ENCODE data around the gene MCTP1. TPM values are rescaled to one million over a fixed set of nuclear protein-coding genes. Genes with fewer than 3 reads are reported as not detected.

Gene MCTP1
- polyA plus RNA-seq, 1 donor (not counting 4 experiments of a cell fraction or from before 2014, with no cell fraction given): 4.9 TPM

DNA sequence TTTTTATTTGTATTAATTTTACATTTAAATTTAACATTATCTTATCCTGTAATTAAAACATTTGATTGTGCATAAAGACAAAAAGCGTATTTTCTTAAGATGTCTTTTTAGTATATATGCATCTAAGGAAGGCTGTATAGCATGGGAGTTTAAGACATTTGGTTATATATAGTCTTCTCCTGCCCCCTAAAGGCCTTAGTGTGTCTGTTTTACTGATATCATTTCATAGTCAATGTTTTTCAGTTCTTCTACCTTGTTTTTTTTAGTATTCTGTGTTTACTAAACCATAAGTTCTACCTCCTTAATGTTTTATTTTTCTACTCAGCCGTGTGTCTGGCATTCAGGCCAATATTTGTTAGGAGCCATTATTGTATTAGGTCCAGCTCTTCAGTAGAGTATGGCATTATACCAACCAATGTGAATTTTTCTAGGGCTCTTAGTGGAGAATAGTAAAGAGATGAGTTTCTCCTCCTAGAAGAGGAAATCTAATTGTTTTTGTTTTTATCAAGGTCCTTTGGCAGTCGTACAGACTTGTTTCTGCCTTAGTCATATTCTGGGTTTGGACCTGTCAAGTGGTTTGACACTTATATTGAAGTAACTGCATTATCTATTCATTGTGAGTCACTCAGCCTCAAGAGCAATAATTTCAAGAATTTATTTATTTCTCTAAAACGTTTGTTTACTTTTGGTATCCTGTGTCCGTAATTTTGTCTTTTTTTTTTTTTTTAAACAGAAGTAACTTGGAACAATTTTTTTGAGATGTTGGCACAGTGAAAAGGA is 591.7 kb downstream of the MCTP1 start:
- Histone ChIP-seq H3K27ac (ENCODE audit: control insufficient read depth, insufficient read depth, low read length) (peak overlapping the region; percentile 32), H3K9me3 (ENCODE audit: control insufficient read depth, low read depth, low read length) (no peaks in the 10 kb centered on the region), H3K4me2 (ENCODE audit: control insufficient read depth, extremely low read depth, insufficient read depth, low read depth, low read length) (peak overlapping the region; percentile 62), H4K20me1 (ENCODE audit: control insufficient read depth, extremely low read depth, insufficient read depth, low read length) (no peaks in the 10 kb centered on the region), H3K9ac (ENCODE audit: control insufficient read depth, extremely low read depth, insufficient read depth, low read length) (no peak overlapping the region), H2AFZ (ENCODE audit: control insufficient read depth, low read length) (no peak overlapping the region), H3K9me1 (ENCODE audit: control insufficient read depth, extremely low read depth, insufficient read depth, low read length) (no peaks in the 10 kb centered on the region), H3K79me2 (ENCODE audit: control insufficient read depth, insufficient read depth, low read length) (no peaks in the 10 kb centered on the region), H3K4me1 (ENCODE audit: control insufficient read depth, extremely low read depth, insufficient read depth, low read length) (peaks cover 12% of the 10 kb centered on the region), H3K27me3 (ENCODE audit: control insufficient read depth, extremely low read depth, insufficient read depth, low read length) (no peaks in the 10 kb centered on the region), H3K4me3 (ENCODE audit: control insufficient read depth in 2 of 3, extremely low read depth in 1 of 3, insufficient read depth in 2 of 3, low read depth in 1 of 3, low read length in 3 of 3) (peak overlapping the region in 1 of 3 experiments; percentile 22), H3K36me3 (ENCODE audit: control insufficient read depth in 2 of 2, extremely low read depth in 1 of 2, insufficient read depth in 2 of 2, low read length in 2 of 2) (peaks cover 0 to 3% of the 10 kb centered on the region in 2 experiments)
- TF ChIP-seq EZH2 (IDR thresholded peaks at IDR 0.05; ENCODE audit: low read length): no peak
- TF ChIP-seq, protein P1, sequence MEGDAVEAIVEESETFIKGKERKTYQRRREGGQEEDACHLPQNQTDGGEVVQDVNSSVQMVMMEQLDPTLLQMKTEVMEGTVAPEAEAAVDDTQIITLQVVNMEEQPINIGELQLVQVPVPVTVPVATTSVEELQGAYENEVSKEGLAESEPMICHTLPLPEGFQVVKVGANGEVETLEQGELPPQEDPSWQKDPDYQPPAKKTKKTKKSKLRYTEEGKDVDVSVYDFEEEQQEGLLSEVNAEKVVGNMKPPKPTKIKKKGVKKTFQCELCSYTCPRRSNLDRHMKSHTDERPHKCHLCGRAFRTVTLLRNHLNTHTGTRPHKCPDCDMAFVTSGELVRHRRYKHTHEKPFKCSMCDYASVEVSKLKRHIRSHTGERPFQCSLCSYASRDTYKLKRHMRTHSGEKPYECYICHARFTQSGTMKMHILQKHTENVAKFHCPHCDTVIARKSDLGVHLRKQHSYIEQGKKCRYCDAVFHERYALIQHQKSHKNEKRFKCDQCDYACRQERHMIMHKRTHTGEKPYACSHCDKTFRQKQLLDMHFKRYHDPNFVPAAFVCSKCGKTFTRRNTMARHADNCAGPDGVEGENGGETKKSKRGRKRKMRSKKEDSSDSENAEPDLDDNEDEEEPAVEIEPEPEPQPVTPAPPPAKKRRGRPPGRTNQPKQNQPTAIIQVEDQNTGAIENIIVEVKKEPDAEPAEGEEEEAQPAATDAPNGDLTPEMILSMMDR (optimal IDR thresholded peaks at IDR 0.05 in 1 of 3, IDR thresholded peaks at IDR 0.05 in 1 of 3, conservative IDR thresholded peaks at IDR 0.05 in 1 of 3; ENCODE audit: extremely low read depth in 1 of 3, insufficient read depth in 2 of 3, low read length in 3 of 3): peak in 1 of 3 experiments; percentile 29
- dilution Hi-C loops (cut with MboI; ENCODE audit: extremely low pct_ligation_motif_present, low sequenced_read_pairs): no loop called here
- DNase-seq (ENCODE audit: low read depth, low spot score) (peak; percentile 70), FAIRE-seq (peak; percentile 82)

DNA sequence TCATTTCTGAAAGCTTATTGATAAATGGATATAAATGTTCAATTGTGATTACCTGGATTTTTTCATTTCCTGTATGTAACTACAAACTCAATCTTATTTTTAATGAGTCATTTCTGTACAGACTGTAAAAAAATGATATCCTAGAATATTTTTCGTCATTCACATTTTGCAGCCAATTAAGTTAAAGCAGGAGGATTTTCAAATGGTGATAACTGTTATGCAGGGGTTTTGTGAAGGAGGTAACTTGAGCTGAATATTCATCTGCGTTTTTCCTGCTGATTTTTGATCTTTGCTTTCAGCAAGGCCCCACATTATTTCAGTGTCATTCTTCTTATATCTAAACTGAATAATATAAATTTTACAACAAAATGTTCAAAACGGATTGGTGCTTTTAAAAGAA is 592.3 kb downstream of the MCTP1 start:
- FAIRE-seq: no peak
- Histone ChIP-seq H3K4me3 (ENCODE audit: control insufficient read depth in 2 of 3, extremely low read depth in 1 of 3, insufficient read depth in 2 of 3, low read depth in 1 of 3, low read length in 3 of 3) (no peak overlapping the region), H3K79me2 (ENCODE audit: control insufficient read depth, insufficient read depth, low read length) (no peaks in the 10 kb centered on the region), H3K4me2 (ENCODE audit: control insufficient read depth, extremely low read depth, insufficient read depth, low read depth, low read length) (no peak overlapping the region), H3K27ac (ENCODE audit: control insufficient read depth, insufficient read depth, low read length) (no peak overlapping the region), H2AFZ (ENCODE audit: control insufficient read depth, low read length) (no peak overlapping the region), H3K9me3 (ENCODE audit: control insufficient read depth, low read depth, low read length) (no peaks in the 10 kb centered on the region), H3K4me1 (ENCODE audit: control insufficient read depth, extremely low read depth, insufficient read depth, low read length) (peaks cover 12% of the 10 kb centered on the region), H3K36me3 (ENCODE audit: control insufficient read depth in 2 of 2, extremely low read depth in 1 of 2, insufficient read depth in 2 of 2, low read length in 2 of 2) (peaks cover 0 to 3% of the 10 kb centered on the region in 2 experiments), H3K9ac (ENCODE audit: control insufficient read depth, extremely low read depth, insufficient read depth, low read length) (no peak overlapping the region), H3K9me1 (ENCODE audit: control insufficient read depth, extremely low read depth, insufficient read depth, low read length) (no peaks in the 10 kb centered on the region), H4K20me1 (ENCODE audit: control insufficient read depth, extremely low read depth, insufficient read depth, low read length) (no peaks in the 10 kb centered on the region), H3K27me3 (ENCODE audit: control insufficient read depth, extremely low read depth, insufficient read depth, low read length) (no peaks in the 10 kb centered on the region)
- DNase-seq (ENCODE audit: low read depth, low spot score): no peak
- dilution Hi-C loops (cut with MboI; ENCODE audit: extremely low pct_ligation_motif_present, low sequenced_read_pairs): no loop called here
- no peak for TF ChIP-seq EZH2 (IDR thresholded peaks at IDR 0.05; ENCODE audit: low read length)
- TF ChIP-seq, protein P1 (optimal IDR thresholded peaks at IDR 0.05 in 1 of 3, IDR thresholded peaks at IDR 0.05 in 1 of 3, conservative IDR thresholded peaks at IDR 0.05 in 1 of 3; ENCODE audit: extremely low read depth in 1 of 3, insufficient read depth in 2 of 3, low read length in 3 of 3): no peak
